Gastrocnemius medialis (tissue), 4 donors: ENCODE data around the gene LRSAM1.

ENCODE experiments used
- POLR2A ChIP-seq, 2 donors: fragments of 450-650 bp; IDR thresholded peaks; one replicate each; pipeline ENCODE4 v1.6.1; 2017; ENCODE audit warnings: antibody characterized with exemption in 2 of 2, mild to moderate bottlenecking in 2 of 2, moderate library complexity in 2 of 2
- TF ChIP-seq, protein P1 (sequence below), 5 experiments: fragments of 450-650 bp in 3 of 5; fragments of 200-600 bp in 2 of 5; sonication (generic) in 2 of 5; IDR thresholded peaks in 4 of 5; conservative IDR thresholded peaks in 1 of 5; 1 replicate in 4 of 5; 2 replicates in 1 of 5; pipeline ENCODE4 v1.5.1; 2016 to 2019; ENCODE audit warnings: antibody characterized with exemption in 5 of 5, mild to moderate bottlenecking in 3 of 5, moderate library complexity in 3 of 5

DNA sequence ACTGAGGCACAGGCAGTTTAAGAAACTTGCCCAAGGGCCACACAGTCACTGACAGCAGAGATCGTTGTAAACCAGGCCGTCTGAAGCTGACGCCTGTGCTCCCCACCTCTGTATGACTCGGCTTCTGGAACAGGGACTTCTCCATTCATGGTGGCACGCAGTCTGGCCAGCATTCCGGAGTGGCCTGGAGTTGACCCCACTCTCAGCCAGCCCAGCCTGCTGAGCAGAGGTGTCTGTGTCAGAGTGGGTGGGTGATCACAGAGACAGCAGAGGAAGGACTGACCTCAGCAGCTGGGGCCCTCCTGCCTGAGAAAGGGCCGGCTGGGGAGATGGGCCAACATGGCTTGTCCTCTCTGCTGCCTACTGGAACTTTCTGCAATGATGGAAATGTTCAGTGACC is 12.6 kb downstream of the LRSAM1 start:
- TF ChIP-seq, protein P1, sequence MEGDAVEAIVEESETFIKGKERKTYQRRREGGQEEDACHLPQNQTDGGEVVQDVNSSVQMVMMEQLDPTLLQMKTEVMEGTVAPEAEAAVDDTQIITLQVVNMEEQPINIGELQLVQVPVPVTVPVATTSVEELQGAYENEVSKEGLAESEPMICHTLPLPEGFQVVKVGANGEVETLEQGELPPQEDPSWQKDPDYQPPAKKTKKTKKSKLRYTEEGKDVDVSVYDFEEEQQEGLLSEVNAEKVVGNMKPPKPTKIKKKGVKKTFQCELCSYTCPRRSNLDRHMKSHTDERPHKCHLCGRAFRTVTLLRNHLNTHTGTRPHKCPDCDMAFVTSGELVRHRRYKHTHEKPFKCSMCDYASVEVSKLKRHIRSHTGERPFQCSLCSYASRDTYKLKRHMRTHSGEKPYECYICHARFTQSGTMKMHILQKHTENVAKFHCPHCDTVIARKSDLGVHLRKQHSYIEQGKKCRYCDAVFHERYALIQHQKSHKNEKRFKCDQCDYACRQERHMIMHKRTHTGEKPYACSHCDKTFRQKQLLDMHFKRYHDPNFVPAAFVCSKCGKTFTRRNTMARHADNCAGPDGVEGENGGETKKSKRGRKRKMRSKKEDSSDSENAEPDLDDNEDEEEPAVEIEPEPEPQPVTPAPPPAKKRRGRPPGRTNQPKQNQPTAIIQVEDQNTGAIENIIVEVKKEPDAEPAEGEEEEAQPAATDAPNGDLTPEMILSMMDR (IDR thresholded peaks at IDR 0.05 in 4 of 5, conservative IDR thresholded peaks at IDR 0.05 in 1 of 5), result no peak
- no peak for TF ChIP-seq POLR2A (IDR thresholded peaks at IDR 0.05)
